Astrocyte of the cerebellum (primary cell): ENCODE data around the gene PDSS2.

Experiments
- DNase-seq: peaks from one replicate; pipeline ENCODE4 v3.0.0-alpha.2; 2011; ENCODE audit warnings: low read depth
- H3K4me3 ChIP-seq: 2 replicates; pipeline ENCODE4 v1.5.1; 2011; ENCODE audit warnings: mild to moderate bottlenecking, low read depth, low read length, moderate library complexity
- CTCF ChIP-seq: IDR thresholded peaks from 2 replicates; pipeline ENCODE4 v1.5.1; 2012; ENCODE audit warnings: low read length, low read depth, moderate library complexity, mild to moderate bottlenecking; ENCODE audit errors: missing control alignments
- in situ Hi-C: cut with HindIII; loops from 2 replicates; pipeline ENCODE4 v1.10.0; 2017; ENCODE audit warnings: low sequenced_read_pairs

PDSS2 gene

GRCh38 chr6:107470364-107470763, 11.0 kb upstream of the PDSS2 start:
- no peak overlapping the region for H3K4me3 ChIP-seq
- no peak for TF ChIP-seq CTCF
- no peak for DNase-seq
- in situ Hi-C loops = no loop called here

- TF ChIP-seq CTCF = no peak
- in situ Hi-C loops = no loop called here
- no peak for DNase-seq
Measured at GRCh38 chr6:107466062-107466461, 6.7 kb upstream of the PDSS2 start.

GRCh38 chr6:107460083-107460631, 793 bp upstream of the PDSS2 start:
- in situ Hi-C loops = no loop called here
- TF ChIP-seq CTCF = no peak
- peak overlapping the region; percentile 99 for H3K4me3 ChIP-seq
- DNase-seq = no peak

More at GRCh38 chr6:107466062-107466461, 6.7 kb upstream of the PDSS2 start:
- no peak overlapping the region for H3K4me3 ChIP-seq

- no peak for TF ChIP-seq CTCF
- peak overlapping the region; percentile 99 for H3K4me3 ChIP-seq
- DNase-seq = no peak
- in situ Hi-C loops = no loop called here
Measured at GRCh38 chr6:107458672-107459282, 587 bp downstream of the PDSS2 start.

GRCh38 chr6:107448776-107449175, 10.6 kb downstream of the PDSS2 start:
- in situ Hi-C loops = no loop called here
- no peak for TF ChIP-seq CTCF
- DNase-seq = no peak
- H3K4me3 ChIP-seq = no peak overlapping the region

- in situ Hi-C loops = no loop called here
- DNase-seq = no peak
- H3K4me3 ChIP-seq = no peak overlapping the region
Measured at GRCh38 chr6:107447663-107448216, 11.6 kb downstream of the PDSS2 start.

More at GRCh38 chr6:107447663-107448216, 11.6 kb downstream of the PDSS2 start:
- TF ChIP-seq CTCF = no peak
